H1 (cell line): ENCODE measurements around the gene DNA2. TPM values are rescaled to one million over a fixed set of nuclear protein-coding genes. Genes with fewer than 3 reads are reported as not detected.

Experiments used
- CTCF ChIA-PET: fragments of 300-600 bp; sonication (Branson Sonifier 250); formaldehyde crosslinking; loops from one replicate; lab custom pipeline; 2021; ENCODE audit not compliant: partially characterized antibody; lab: Charles Lee
- POLR2A ChIA-PET: fragments of 300-600 bp; sonication (Branson Sonifier 250); formaldehyde crosslinking; loops from one replicate; lab custom pipeline; 2021; ENCODE audit warnings: inconsistent platforms; ENCODE audit not compliant: partially characterized antibody; lab: Charles Lee
- DNase-seq, 2 experiments: peaks; one replicate each; pipeline versions ENCODE4 v3.0.0 to v3.0.0-alpha.2; 2010 to 2022; ENCODE audit warnings: low spot score in 2 of 2, low read depth in 1 of 2, mixed read lengths in 1 of 2
- FAIRE-seq: peaks from 2 replicates; lab custom pipeline; 2011; peaks lifted over from hg19 to GRCh38; lab: Jason Lieb, UNC
- H2AFZ ChIP-seq: 2 replicates; pipeline ENCODE4 v1.8.1; 2012; ENCODE audit warnings: low read length, inconsistent platforms
- H2AK5ac ChIP-seq: 2 replicates; pipeline ENCODE4 v1.6.1; 2013; ENCODE audit warnings: low read depth, low read length
- H2BK120ac ChIP-seq: replicated peaks from 2 replicates; pipeline ENCODE3; 2013; ENCODE audit warnings: low read depth, low read length, inconsistent platforms
- H2BK12ac ChIP-seq: 2 replicates; pipeline ENCODE4 v1.6.1; 2013; ENCODE audit warnings: low read depth, low read length
- H2BK15ac ChIP-seq: 2 replicates; pipeline ENCODE4 v1.6.1; 2013; ENCODE audit warnings: low read length
- H2BK20ac ChIP-seq: 2 replicates; pipeline ENCODE4 v1.6.1; 2013; ENCODE audit warnings: low read length
- H2BK5ac ChIP-seq: 2 replicates; pipeline ENCODE4 v1.6.1; 2013; ENCODE audit warnings: low read depth, low read length
- H3K14ac ChIP-seq: 2 replicates; pipeline ENCODE4 v1.6.1; 2013; ENCODE audit warnings: inconsistent platforms; ENCODE audit not compliant: insufficient read length
- H3K18ac ChIP-seq: 2 replicates; pipeline ENCODE4 v1.6.1; 2013; ENCODE audit warnings: low read length; ENCODE audit errors: extremely low read depth
- H3K23ac ChIP-seq: 2 replicates; pipeline ENCODE4 v1.6.1; 2013; ENCODE audit warnings: inconsistent platforms; ENCODE audit not compliant: insufficient read length
- H3K23me2 ChIP-seq: 2 replicates; pipeline ENCODE4 v1.6.1; 2013; ENCODE audit warnings: low read depth, low read length
- H3K27ac ChIP-seq: 2 replicates; pipeline ENCODE4 v1.6.1; 2011; ENCODE audit warnings: low read depth, low read length, inconsistent platforms
- H3K27me3 ChIP-seq, 4 experiments: replicated peaks in 1 of 4; 1 replicate in 1 of 4; 2 replicates in 3 of 4; pipeline versions ENCODE4 v1.6.1 to v1.8.1; 2011 to 2013; ENCODE audit warnings: low read length in 3 of 4, mild to moderate bottlenecking in 3 of 4, inconsistent platforms in 2 of 4, mixed read lengths in 2 of 4, moderate library complexity in 1 of 4; ENCODE audit not compliant: control insufficient read depth in 3 of 4, insufficient read depth in 3 of 4; ENCODE audit errors: extremely low read depth in 1 of 4
- H3K36me3 ChIP-seq, 4 experiments: 2 replicates each; pipeline versions ENCODE4 v1.6.1 to v1.8.1; 2011 to 2013; ENCODE audit warnings: mild to moderate bottlenecking in 4 of 4, low read length in 3 of 4, moderate library complexity in 2 of 4, control low read depth in 1 of 4, inconsistent platforms in 1 of 4; ENCODE audit not compliant: insufficient read depth in 4 of 4, control insufficient read depth in 2 of 4
- H3K4ac ChIP-seq: replicated peaks from 2 replicates; pipeline ENCODE3; 2013; ENCODE audit warnings: low read length, low read depth, mixed read lengths, inconsistent platforms; ENCODE audit not compliant: insufficient read length
- H3K4me1 ChIP-seq, 4 experiments: replicated peaks in 1 of 4; 1 replicate in 1 of 4; 2 replicates in 3 of 4; pipeline versions ENCODE4 v1.6.1 to v1.8.1; 2011 to 2013; ENCODE audit warnings: low read length in 3 of 4, inconsistent platforms in 2 of 4, mixed read lengths in 1 of 4; ENCODE audit not compliant: insufficient read depth in 4 of 4, control insufficient read depth in 3 of 4
- H3K4me2 ChIP-seq, 2 experiments: 2 replicates each; pipeline versions ENCODE4 v1.6.1 to v1.8.1; 2011 to 2013; ENCODE audit warnings: low read depth in 2 of 2, low read length in 2 of 2, control low read depth in 1 of 2, inconsistent platforms in 1 of 2, mild to moderate bottlenecking in 1 of 2; ENCODE audit not compliant: insufficient read depth in 1 of 2
- H3K4me3 ChIP-seq, 4 experiments: fragments of 200-600, 300-600 bp in 1 of 4; sonication (generic), shearing (Covaris generic), sonication (Bioruptor Twin) in 1 of 4; 2 replicates each; pipeline versions ENCODE4 v1.5.1 to v1.8.1; 2011 to 2016; ENCODE audit warnings: low read length in 4 of 4, low read depth in 3 of 4, control low read depth in 2 of 4, inconsistent platforms in 2 of 4, mild to moderate bottlenecking in 2 of 4, mixed read lengths in 1 of 4, moderate library complexity in 1 of 4; ENCODE audit not compliant: insufficient read depth in 2 of 4; ENCODE audit errors: extremely low read depth in 1 of 4
- H3K56ac ChIP-seq: replicated peaks from 2 replicates; pipeline ENCODE3; 2013; ENCODE audit warnings: low read depth, mild to moderate bottlenecking, mixed read lengths, low read length, inconsistent platforms; ENCODE audit not compliant: insufficient read length
- H3K79me1 ChIP-seq: 2 replicates; pipeline ENCODE4 v1.6.1; 2013; ENCODE audit warnings: low read depth, low read length, control low read depth
- H3K79me2 ChIP-seq, 2 experiments: 2 replicates each; pipeline versions ENCODE4 v1.6.1 to v1.8.1; 2012 to 2013; ENCODE audit warnings: low read length in 2 of 2, mild to moderate bottlenecking in 2 of 2, inconsistent platforms in 1 of 2; ENCODE audit not compliant: insufficient read depth in 2 of 2, control insufficient read depth in 1 of 2
- H3K9ac ChIP-seq, 4 experiments: replicated peaks in 1 of 4; 1 replicate in 1 of 4; 2 replicates in 3 of 4; pipeline versions ENCODE4 v1.6.1 to v1.8.1; 2011 to 2013; ENCODE audit warnings: low read depth in 3 of 4, low read length in 3 of 4, control low read depth in 2 of 4, mild to moderate bottlenecking in 2 of 4, moderate library complexity in 2 of 4, inconsistent platforms in 1 of 4; ENCODE audit errors: extremely low read depth in 1 of 4
- H3K9me3 ChIP-seq, 2 experiments: 2 replicates each; pipeline versions ENCODE4 v1.6.1 to v1.8.1; 2012 to 2013; ENCODE audit warnings: mild to moderate bottlenecking in 2 of 2, moderate library complexity in 2 of 2, control low read depth in 1 of 2, inconsistent platforms in 1 of 2, low read depth in 1 of 2, low read length in 1 of 2, mixed read lengths in 1 of 2; ENCODE audit not compliant: insufficient read depth in 2 of 2
- H4K20me1 ChIP-seq, 2 experiments: replicated peaks in 1 of 2; 2 replicates each; pipeline versions ENCODE3 to v1.8.1; 2011 to 2013; ENCODE audit warnings: inconsistent platforms in 2 of 2, low read length in 2 of 2, mild to moderate bottlenecking in 1 of 2; ENCODE audit not compliant: insufficient read depth in 2 of 2, control insufficient read depth in 1 of 2
- H4K5ac ChIP-seq: 2 replicates; pipeline ENCODE4 v1.6.1; 2013; ENCODE audit warnings: low read length, low read depth, mixed read lengths, inconsistent platforms; ENCODE audit not compliant: insufficient read length
- H4K8ac ChIP-seq: 2 replicates; pipeline ENCODE4 v1.8.0; 2013; ENCODE audit warnings: mild to moderate bottlenecking, moderate library complexity, low read length, inconsistent platforms; ENCODE audit not compliant: insufficient read depth; ENCODE audit errors: extremely low read depth
- H4K91ac ChIP-seq: replicated peaks from 2 replicates; pipeline ENCODE3; 2013; ENCODE audit warnings: low read length, mixed read lengths, inconsistent platforms; ENCODE audit not compliant: insufficient read length
- ASH2L ChIP-seq: fragments of 200-600, 300-600 bp; sonication (generic); IDR thresholded peaks from one replicate; pipeline ENCODE4 v1.7.1; 2017; ENCODE audit warnings: low read length
- CHD1 ChIP-seq: IDR thresholded peaks from 2 replicates; pipeline ENCODE4 v1.6.1; 2012; ENCODE audit warnings: low read depth, low read length, improper control_type of control experiment
- EP300 ChIP-seq, 2 experiments: IDR thresholded peaks; 1 replicate in 1 of 2; 2 replicates in 1 of 2; pipeline ENCODE4 v1.6.1; 2011 to 2012; ENCODE audit warnings: low read depth in 2 of 2, low read length in 2 of 2, mild to moderate bottlenecking in 2 of 2, borderline replicate concordance in 1 of 2, inconsistent platforms in 1 of 2, moderate library complexity in 1 of 2
- EZH2 ChIP-seq: fragments of 200-600 bp; sonication (generic); IDR thresholded peaks from 2 replicates; pipeline ENCODE4 v1.7.1; 2012; ENCODE audit warnings: low read depth, mild to moderate bottlenecking, moderate library complexity, low read length, inconsistent platforms; ENCODE audit not compliant: severe bottlenecking
- FOSL1 ChIP-seq: IDR thresholded peaks from 2 replicates; pipeline ENCODE4 v1.6.1; 2011; ENCODE audit warnings: mild to moderate bottlenecking, low read depth, low read length, moderate library complexity; ENCODE audit not compliant: insufficient read depth
- RFX5 ChIP-seq: IDR thresholded peaks from 2 replicates; pipeline ENCODE4 v1.6.1; 2011; ENCODE audit warnings: low read depth, low read length, improper control_type of control experiment, borderline replicate concordance
- RXRA ChIP-seq: IDR thresholded peaks from 2 replicates; pipeline ENCODE4 v1.6.1; 2011; ENCODE audit warnings: low read depth, mild to moderate bottlenecking, low read length, moderate library complexity; ENCODE audit not compliant: insufficient read depth
- SUZ12 ChIP-seq: fragments of 200-600 bp; sonication (generic); IDR thresholded peaks from 2 replicates; pipeline ENCODE4 v1.6.1; 2012; ENCODE audit warnings: mild to moderate bottlenecking, inconsistent platforms, low read length, moderate library complexity, mixed read lengths
- TAF1 ChIP-seq: IDR thresholded peaks from 2 replicates; pipeline ENCODE4 v1.6.1; 2011; ENCODE audit warnings: mild to moderate bottlenecking, low read depth, low read length
- TAF7 ChIP-seq: optimal IDR thresholded peaks from 2 replicates; pipeline ENCODE3; 2011; ENCODE audit warnings: low read depth, mild to moderate bottlenecking, inconsistent platforms, low read length, moderate library complexity, borderline replicate concordance
- TEAD4 ChIP-seq: IDR thresholded peaks from 2 replicates; pipeline ENCODE4 v1.6.1; 2012; ENCODE audit warnings: low read depth, low read length, inconsistent platforms, mixed read lengths
- WGBS, 2 experiments: shearing (Covaris generic) in 1 of 2; methylation state at CpG; one replicate each; pipeline versions ENCODE4 v1.1.6 to v1.1.7; 2013 to 2015; ENCODE audit warnings: low lambda C conversion rate in 2 of 2, mixed read lengths in 2 of 2, inconsistent platforms in 1 of 2, low coverage in 1 of 2, missing lambda C conversion rate in 1 of 2; ENCODE audit not compliant: insufficient replicate concordance in 2 of 2, insufficient coverage in 1 of 2, insufficient read length in 1 of 2; ENCODE audit errors: extremely low coverage in 1 of 2, missing lambda C conversion rate in 1 of 2; 5-methylcytosine and 5-hydroxymethylcytosine counted together
- polyA plus RNA-seq, 7 experiments: library from polyadenylated mRNA; depleted of rRNA in 3 of 7; stranded (reverse) in 5 of 7; unstranded in 2 of 7; fragments of >200 nt in 5 of 7; fragments of 200-250 nt in 2 of 7; gene quantifications; 1 replicate in 5 of 7; 2 replicates in 1 of 7; 4 replicates in 1 of 7; pipeline versions ENCODE4 v1.2.1 to v1.2.3, GENCODE V29; 2011 to 2013; ENCODE audit warnings: missing spikeins in 2 of 7, mixed read lengths in 2 of 7
- total RNA-seq: library from RNA; stranded (reverse); fragmentation: NEBNext Ultra II Directional; extraction: Animal tissue kit (Norgen Biotek cat#: 25700); gene quantifications from 2 replicates; pipeline ENCODE4 v1.2.1, GENCODE V29; 2021
- TF ChIP-seq, protein P1 (sequence below): IDR thresholded peaks from 2 replicates; pipeline ENCODE4 v1.6.1; 2011; ENCODE audit warnings: low read length, improper control_type of control experiment

Gene DNA2
- total and polyA plus RNA-seq, 2 of the 8 experiments (the other 6 are each of a cell fraction or from before 2014, with no cell fraction given) = 16.0 to 57.9 TPM

DNA sequence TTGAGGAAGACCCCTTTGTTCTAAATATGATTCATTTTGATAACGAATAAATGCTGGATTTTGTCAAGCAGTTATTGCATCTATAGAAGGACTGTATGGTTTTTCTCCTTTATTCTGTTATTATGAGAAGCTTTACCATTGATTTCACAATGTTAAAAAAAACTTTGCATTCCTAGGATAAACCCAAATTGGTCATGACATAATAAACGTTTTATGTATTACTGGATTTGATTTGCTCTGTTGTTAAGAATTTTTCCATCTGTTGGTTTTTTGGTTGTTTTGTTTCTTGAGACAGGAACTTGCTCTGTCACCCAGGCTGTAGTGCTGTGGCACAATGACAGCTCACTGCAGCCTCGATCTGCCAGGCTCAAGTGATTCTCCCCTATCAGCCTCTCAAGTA, 2.2 kb upstream of the DNA2 start:
- Histone ChIP-seq H3K18ac (no peak overlapping the region), H2AK5ac (no peak overlapping the region), H3K4me1 (peaks cover 0 to 4% (median 1%) of the 10 kb centered on the region in 4 experiments; a peak in 4 of 7 replicates), H3K79me2 (peaks cover 6 to 23% of the 10 kb centered on the region in 2 experiments), H2BK5ac (no peak overlapping the region), H3K9ac (no peak overlapping the region), H2BK20ac (no peak overlapping the region), H3K23me2 (no peaks in the 10 kb centered on the region), H4K8ac (no peak overlapping the region), H2AFZ (no peak overlapping the region), H4K91ac (no peak overlapping the region), H3K79me1 (no peaks in the 10 kb centered on the region), H3K4me3 (no peak overlapping the region), H2BK12ac (no peak overlapping the region), H3K36me3 (peaks cover 0 to 9% (median 0%) of the 10 kb centered on the region in 4 experiments; a peak in 2 of 8 replicates), H3K27me3 (peaks cover 0 to 2% (median 0%) of the 10 kb centered on the region in 4 experiments; a peak in 1 of 7 replicates), H3K23ac (no peak overlapping the region), H4K5ac (no peak overlapping the region), H3K4me2 (no peak overlapping the region), H3K9me3 (no peaks in the 10 kb centered on the region), H3K56ac (no peak overlapping the region), H2BK120ac (no peak overlapping the region), H2BK15ac (no peak overlapping the region), H3K4ac (no peak overlapping the region), H3K27ac (no peak overlapping the region), H4K20me1 (peaks cover 0 to 2% of the 10 kb centered on the region in 2 experiments), H3K14ac (no peak overlapping the region)
- DNase-seq = no peak
- TF ChIP-seq SUZ12 (no peak), RFX5 (no peak), TEAD4 (no peak), TAF7 (no peak), CHD1 (no peak), TAF1 (no peak), ASH2L (no peak), FOSL1 (no peak), EZH2 (no peak), EP300 (IDR thresholded peaks at IDR 0.05; ENCODE audit: borderline replicate concordance in 1 of 2, low read depth in 2 of 2, low read length in 2 of 2) (no peak), RXRA (no peak)
- TF ChIP-seq, protein P1, sequence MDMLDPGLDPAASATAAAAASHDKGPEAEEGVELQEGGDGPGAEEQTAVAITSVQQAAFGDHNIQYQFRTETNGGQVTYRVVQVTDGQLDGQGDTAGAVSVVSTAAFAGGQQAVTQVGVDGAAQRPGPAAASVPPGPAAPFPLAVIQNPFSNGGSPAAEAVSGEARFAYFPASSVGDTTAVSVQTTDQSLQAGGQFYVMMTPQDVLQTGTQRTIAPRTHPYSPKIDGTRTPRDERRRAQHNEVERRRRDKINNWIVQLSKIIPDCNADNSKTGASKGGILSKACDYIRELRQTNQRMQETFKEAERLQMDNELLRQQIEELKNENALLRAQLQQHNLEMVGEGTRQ = no peak
- POLR2A ChIA-PET = interaction anchor here (0.6 to 1.4 kb wide), 3 partner anchors 46 to 76 kb away, joined by 3 to 7 read pairs (median 4); partner anchors contain the start of gene RUFY2
- CTCF ChIA-PET = interaction anchor here (0.6 kb wide), 1 partner anchor 11 kb away, joined by 3 read pairs; no protein-coding TSS in a partner anchor
- 82% methylated on average over 3 of the region's 3 CpGs; no CpG with 5 or more reads in 1 of the 2 experiments for WGBS, 2 experiments
- no peak for FAIRE-seq
